Neuronal stem cell (in vitro differentiated cells): ENCODE data around the gene TNFAIP8.
"Not testable (repeated sequence)": the region's sequence is repeated elsewhere in the genome, so short reads cannot be mapped to it uniquely, and the experiment has no call there.

Experiments used
- DNase-seq: peaks from one replicate; pipeline ENCODE4 v3.0.0-alpha.2; 2013; ENCODE audit warnings: low spot score
- H2AFZ ChIP-seq: one replicate; pipeline ENCODE4 v1.6.1; 2013; ENCODE audit warnings: mild to moderate bottlenecking, low read length, inconsistent platforms
- H2AK5ac ChIP-seq: 2 replicates; pipeline ENCODE4 v1.6.1; 2013; ENCODE audit warnings: low read depth, mild to moderate bottlenecking, inconsistent platforms, low read length, moderate library complexity, mixed read lengths
- H2BK120ac ChIP-seq: 2 replicates; pipeline ENCODE4 v1.6.1; 2013; ENCODE audit warnings: low read depth, mild to moderate bottlenecking, inconsistent platforms, low read length, moderate library complexity, mixed read lengths
- H2BK12ac ChIP-seq: one replicate; pipeline ENCODE4 v1.6.1; 2013; ENCODE audit warnings: low read length, inconsistent platforms
- H2BK15ac ChIP-seq: 2 replicates; pipeline ENCODE4 v1.6.1; 2013; ENCODE audit warnings: mild to moderate bottlenecking, low read length, inconsistent platforms, mixed read lengths
- H2BK5ac ChIP-seq: one replicate; pipeline ENCODE4 v1.6.1; 2013; ENCODE audit warnings: inconsistent platforms, mild to moderate bottlenecking, low read length, moderate library complexity
- H3K14ac ChIP-seq: one replicate; pipeline ENCODE4 v1.6.1; 2013; ENCODE audit warnings: low read length, inconsistent platforms
- H3K18ac ChIP-seq: 2 replicates; pipeline ENCODE4 v1.6.1; 2013; ENCODE audit warnings: low read length, inconsistent platforms
- H3K23ac ChIP-seq: 2 replicates; pipeline ENCODE4 v1.6.1; 2013; ENCODE audit warnings: low read depth, mild to moderate bottlenecking, mixed read lengths, low read length, inconsistent platforms; ENCODE audit not compliant: poor library complexity
- H3K27ac ChIP-seq: replicated peaks from 3 replicates; pipeline ENCODE4 v1.5.1; 2013; ENCODE audit warnings: low read length, inconsistent platforms
- H3K27me3 ChIP-seq, 3 experiments: 2 replicates each; pipeline ENCODE4 v1.6.1; 2013; ENCODE audit warnings: low read length in 3 of 3, mild to moderate bottlenecking in 2 of 3, inconsistent platforms in 1 of 3, low read depth in 1 of 3, mixed read lengths in 1 of 3, moderate library complexity in 1 of 3; ENCODE audit not compliant: control insufficient read depth in 3 of 3, insufficient read depth in 3 of 3
- H3K36me3 ChIP-seq, 2 donors: replicated peaks in 1 of 2; 2 replicates each; pipeline ENCODE4 v1.6.1; 2013; ENCODE audit warnings: low read length in 2 of 2; ENCODE audit not compliant: control insufficient read depth in 2 of 2, insufficient read depth in 2 of 2
- H3K4ac ChIP-seq: 2 replicates; pipeline ENCODE4 v1.6.1; 2013; ENCODE audit warnings: inconsistent platforms, mild to moderate bottlenecking, low read length, moderate library complexity
- H3K4me1 ChIP-seq, 2 donors: 1 replicate in 1 of 2; 2 replicates in 1 of 2; pipeline ENCODE4 v1.6.1; 2013; ENCODE audit warnings: low read length in 2 of 2, low read depth in 1 of 2; ENCODE audit not compliant: control insufficient read depth in 2 of 2, insufficient read depth in 1 of 2
- H3K4me2 ChIP-seq: one replicate; pipeline ENCODE4 v1.6.1; 2013; ENCODE audit warnings: mild to moderate bottlenecking, low read length, inconsistent platforms; ENCODE audit not compliant: insufficient read depth, poor library complexity, severe bottlenecking
- H3K4me3 ChIP-seq, 2 donors: 2 replicates each; pipeline ENCODE4 v1.5.1; 2013; ENCODE audit warnings: low read length in 2 of 2, mild to moderate bottlenecking in 2 of 2, inconsistent platforms in 1 of 2, moderate library complexity in 1 of 2
- H3K79me1 ChIP-seq: one replicate; pipeline ENCODE4 v1.6.1; 2013; ENCODE audit warnings: low read depth, mild to moderate bottlenecking, inconsistent platforms, low read length, moderate library complexity
- H3K9ac ChIP-seq: one replicate; pipeline ENCODE4 v1.6.1; 2013; ENCODE audit warnings: mild to moderate bottlenecking, low read depth, low read length, inconsistent platforms; ENCODE audit not compliant: poor library complexity
- H3K9me3 ChIP-seq, 2 donors: replicated peaks in 1 of 2; 2 replicates each; pipeline versions ENCODE3 to v1.6.1; 2013; ENCODE audit warnings: low read length in 2 of 2, mild to moderate bottlenecking in 2 of 2, inconsistent platforms in 1 of 2, low read depth in 1 of 2, mixed read lengths in 1 of 2, moderate library complexity in 1 of 2; ENCODE audit not compliant: control insufficient read depth in 2 of 2, insufficient read depth in 1 of 2
- H4K8ac ChIP-seq: one replicate; pipeline ENCODE4 v1.6.1; 2013; ENCODE audit warnings: low read depth, mild to moderate bottlenecking, inconsistent platforms, low read length, moderate library complexity
- H4K91ac ChIP-seq: one replicate; pipeline ENCODE4 v1.6.1; 2013; ENCODE audit warnings: low read length, low read depth, mild to moderate bottlenecking, inconsistent platforms; ENCODE audit not compliant: poor library complexity
- WGBS, 2 donors: extraction: QIAGEN DNeasy Blood & Tissue Kit; methylation state at CpG; one replicate each; pipeline ENCODE4 v1.1.7; 2013; ENCODE audit warnings: missing lambda C conversion rate in 2 of 2, mixed read lengths in 1 of 2; ENCODE audit not compliant: insufficient read length in 2 of 2, insufficient replicate concordance in 1 of 2; ENCODE audit errors: extremely low coverage in 2 of 2; 5-methylcytosine and 5-hydroxymethylcytosine counted together

TNFAIP8 gene

DNA sequence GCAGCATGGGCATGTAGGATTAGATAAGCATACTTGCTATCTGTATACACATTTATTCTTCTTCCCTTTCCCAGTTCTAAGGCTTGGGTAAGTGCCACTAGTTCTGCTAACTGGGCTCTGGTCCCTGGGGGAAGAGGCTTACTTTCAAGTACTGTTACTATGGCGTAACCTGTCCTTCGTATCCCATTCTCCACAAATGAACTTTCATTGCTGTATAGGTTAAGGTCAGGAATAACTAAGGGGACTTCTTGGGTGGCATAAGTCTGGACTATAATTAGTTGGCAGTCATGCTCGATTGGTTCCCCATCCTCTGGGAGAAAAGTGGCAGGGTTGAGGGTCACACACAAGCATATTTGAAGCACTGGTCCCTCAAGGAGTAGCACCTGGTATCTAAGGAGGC is 72.8 kb downstream of the TNFAIP8 start:
- no CpG with 5 or more reads among the region's 3 CpGs for WGBS, 2 donors
- not testable (repeated sequence) for H2BK12ac ChIP-seq, H3K4me2 ChIP-seq, H3K27me3 ChIP-seq, H2BK5ac ChIP-seq, DNase-seq, H3K9ac ChIP-seq, H2AK5ac ChIP-seq, H4K91ac ChIP-seq, H3K79me1 ChIP-seq, H3K4me3 ChIP-seq, H3K23ac ChIP-seq, H3K4me1 ChIP-seq, H3K18ac ChIP-seq, H3K14ac ChIP-seq, H2BK120ac ChIP-seq, H3K27ac ChIP-seq, H3K9me3 ChIP-seq, H2AFZ ChIP-seq, H3K4ac ChIP-seq, H2BK15ac ChIP-seq, H4K8ac ChIP-seq, H3K36me3 ChIP-seq

GRCh38 chr5:119432674-119433237 is 76.9 kb downstream of the TNFAIP8 start:
- not testable (repeated sequence) for H3K4me3 ChIP-seq, H3K14ac ChIP-seq, H2AK5ac ChIP-seq, H3K18ac ChIP-seq, H3K36me3 ChIP-seq, H3K27me3 ChIP-seq, H2AFZ ChIP-seq, H3K4me2 ChIP-seq, H2BK5ac ChIP-seq, H3K9ac ChIP-seq, H2BK120ac ChIP-seq, H3K79me1 ChIP-seq, H3K4ac ChIP-seq, H2BK12ac ChIP-seq, H4K91ac ChIP-seq, H3K9me3 ChIP-seq, DNase-seq, H4K8ac ChIP-seq, H3K27ac ChIP-seq, H2BK15ac ChIP-seq, H3K4me1 ChIP-seq, H3K23ac ChIP-seq
- WGBS, 2 donors = no CpG with 5 or more reads among the region's 10 CpGs

DNA sequence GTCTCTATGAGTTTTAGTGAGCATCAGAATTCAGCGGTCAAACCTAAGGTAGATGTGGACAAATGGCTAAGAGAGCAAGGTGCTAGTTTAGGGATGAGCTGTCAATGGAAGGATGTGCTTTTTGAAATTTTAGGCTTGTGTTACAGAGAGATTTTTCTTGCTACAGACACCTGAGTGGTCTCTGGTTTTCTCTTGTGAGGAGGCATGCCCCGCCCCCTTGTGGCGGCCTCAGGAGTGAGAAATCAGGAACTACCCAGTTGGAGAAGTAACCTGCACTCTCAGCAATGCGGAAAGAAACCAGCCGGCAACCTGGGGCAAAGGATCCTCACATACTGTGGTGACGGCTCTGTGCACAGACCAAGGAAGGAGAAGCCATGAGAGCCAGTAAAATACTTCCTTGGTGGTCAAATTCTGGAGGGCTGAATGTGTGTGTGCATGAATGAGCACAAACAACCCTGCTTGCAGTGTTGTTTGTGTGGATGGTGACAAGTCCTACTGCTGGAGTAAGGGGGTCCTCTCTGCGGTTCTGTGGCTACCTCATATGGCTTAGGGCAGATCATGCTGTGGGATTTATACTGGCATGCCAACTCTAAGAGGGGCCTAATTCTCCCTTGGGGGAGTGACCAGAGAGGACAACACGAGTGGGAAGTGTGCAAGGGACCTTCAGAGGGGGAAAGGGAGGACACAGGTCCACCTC is 79.8 kb downstream of the TNFAIP8 start:
- H3K18ac ChIP-seq = no peak overlapping the region
- no peak for DNase-seq
- no peak overlapping the region for H3K9ac ChIP-seq
- no peaks in the 10 kb centered on the region for H3K4me1 ChIP-seq
- H2AK5ac ChIP-seq = no peak overlapping the region
- no peaks in the 10 kb centered on the region for H3K9me3 ChIP-seq
- H3K4ac ChIP-seq = no peak overlapping the region
- no peak overlapping the region for H4K8ac ChIP-seq
- H3K4me2 ChIP-seq = no peak overlapping the region
- H2BK5ac ChIP-seq = no peak overlapping the region
- no peaks in the 10 kb centered on the region for H3K36me3 ChIP-seq
- H3K79me1 ChIP-seq = no peaks in the 10 kb centered on the region
- no peaks in the 10 kb centered on the region for H3K27me3 ChIP-seq
- no peak overlapping the region for H3K27ac ChIP-seq
- no peak overlapping the region for H2BK120ac ChIP-seq
- H2BK15ac ChIP-seq = no peak overlapping the region
- H3K14ac ChIP-seq = no peak overlapping the region
- no peak overlapping the region for H4K91ac ChIP-seq
- H2BK12ac ChIP-seq = no peak overlapping the region
- H3K4me3 ChIP-seq = no peak overlapping the region
- WGBS, 2 donors = no CpG with 5 or more reads among the region's 8 CpGs
- H2AFZ ChIP-seq = peak overlapping the region; percentile 53
- no peak overlapping the region for H3K23ac ChIP-seq

GRCh38 chr5:119437785-119438586 is 82.2 kb downstream of the TNFAIP8 start:
- not testable (repeated sequence) for H3K9me3 ChIP-seq, H2BK5ac ChIP-seq, H3K23ac ChIP-seq, H3K36me3 ChIP-seq, H3K27me3 ChIP-seq, H2AK5ac ChIP-seq, H3K4ac ChIP-seq, DNase-seq, H2BK12ac ChIP-seq, H2AFZ ChIP-seq, H3K4me1 ChIP-seq, H2BK15ac ChIP-seq, H2BK120ac ChIP-seq, H4K91ac ChIP-seq, H3K14ac ChIP-seq, H3K4me2 ChIP-seq, H3K18ac ChIP-seq, H3K79me1 ChIP-seq, H3K9ac ChIP-seq, H4K8ac ChIP-seq, H3K4me3 ChIP-seq, H3K27ac ChIP-seq
- WGBS, 2 donors = no CpG with 5 or more reads among the region's 3 CpGs
